ENCODE results near the gene MPG.

GRCh38 chr16:77807-78443 lies at the start of gene MPG:
- TF ChIP-seq EZH2 (IDR thresholded peaks at IDR 0.05; ENCODE audit: borderline replicate concordance, low read length) (no peak), CTCF (conservative IDR thresholded peaks at IDR 0.05 in 1 of 2, IDR thresholded peaks at IDR 0.05 in 1 of 2; ENCODE audit: extremely low read depth in 1 of 2, insufficient read depth in 1 of 2, low read depth in 1 of 2, low read length in 2 of 2) (no peak)
